ENCODE results near the gene NBEAL2. TPM values are rescaled to one million over a fixed set of nuclear protein-coding genes. Genes with fewer than 3 reads are reported as not detected.
A peak's percentile ranks its signal among the peaks of the same experiment; 100 is the strongest.

NBEAL2 gene
- total and polyA plus RNA-seq, 10 donors, result 44.0 to 271 (median 129) TPM

GRCh38 chr3:46972396-46972795 lies 7.1 kb upstream of the NBEAL2 start:
- intact Hi-C loops (cut with DNase I; ENCODE audit: low total_unique reads), result no loop called here
- Histone ChIP-seq H3K36me3 (peaks cover 0 to 34% (median 0%) of the 10 kb centered on the region in 6 donors), H3K27me3 (replicated peaks in 1 of 7) (no peaks in the 10 kb centered on the region), H3K27ac (peak overlapping the region in 6 of 8 donors; percentile 38 to 62 (median 47)), H3K4me3 (no peak overlapping the region), H3K9me3 (no peaks in the 10 kb centered on the region), H3K4me1 (peaks cover 52 to 95% (median 87%) of the 10 kb centered on the region in 6 donors)
- TF ChIP-seq POLR2AphosphoS5 (IDR thresholded peaks at IDR 0.05), result no peak
- TF ChIP-seq CTCF (IDR thresholded peaks at IDR 0.05 in 8 of 11, conservative IDR thresholded peaks at IDR 0.05 in 3 of 11), result no peak
- DNase-seq, result peak; percentile 14
- WGBS, 5 donors, result 52 to 69% (median 56%) methylated on average over 2 of the region's 2 CpGs

GRCh38 chr3:46974421-46975171 lies 4.9 kb upstream of the NBEAL2 start:
- peak; percentile 37 for DNase-seq
- intact Hi-C loops (cut with DNase I; ENCODE audit: low total_unique reads), result no loop called here
- WGBS, 5 donors, result 59 to 69% (median 60%) methylated on average over 9 of the region's 9 CpGs
- no peak for TF ChIP-seq POLR2AphosphoS5 (IDR thresholded peaks at IDR 0.05)
- TF ChIP-seq CTCF (IDR thresholded peaks at IDR 0.05 in 8 of 11, conservative IDR thresholded peaks at IDR 0.05 in 3 of 11), result no peak
- no peaks in the 10 kb centered on the region for H3K27me3 ChIP-seq (replicated peaks in 1 of 7)
- peak overlapping the region; percentile 7 to 96 (median 58) for H3K27ac ChIP-seq
- H3K36me3 ChIP-seq, result peaks cover 0 to 15% (median 0%) of the 10 kb centered on the region in 6 donors
- peak overlapping the region in 5 of 8 donors; percentile 86 to 96 (median 89) for H3K4me3 ChIP-seq
- H3K4me1 ChIP-seq, result peaks cover 45 to 94% (median 86%) of the 10 kb centered on the region in 6 donors
- no peaks in the 10 kb centered on the region for H3K9me3 ChIP-seq

- TF ChIP-seq POLR2AphosphoS5 (IDR thresholded peaks at IDR 0.05), result peak; percentile 94 to 98 (median 95)
- peak in 1 of 3 donors; percentile 47 for TF ChIP-seq POLR2A (IDR thresholded peaks at IDR 0.05)
- peak in 2 of 11 experiments; percentile 7 to 16 for TF ChIP-seq CTCF (IDR thresholded peaks at IDR 0.05 in 8 of 11, conservative IDR thresholded peaks at IDR 0.05 in 3 of 11)
- no peaks in the 10 kb centered on the region for H3K9me3 ChIP-seq
- intact Hi-C loops (cut with DNase I; ENCODE audit: low total_unique reads), result no loop called here
- H3K4me1 ChIP-seq, result peaks cover 38 to 91% (median 82%) of the 10 kb centered on the region in 6 donors
- no peaks in the 10 kb centered on the region for H3K27me3 ChIP-seq (replicated peaks in 1 of 7)
- peak within 1 kb of the TSS; percentile 69 to 96 (median 87) for H3K4me3 ChIP-seq
- peak within 1 kb of the TSS; percentile 81 to 96 (median 90) for H3K27ac ChIP-seq
- peak; percentile 97 for DNase-seq
- WGBS, 5 donors, result 1% methylated on average over 40 to 64 of the region's 64 CpGs
- peaks cover 0 to 1% (median 0%) of the 10 kb centered on the region in 6 donors for H3K36me3 ChIP-seq
Measured at GRCh38 chr3:46976326-46977190, 2.9 kb upstream of the NBEAL2 start, which contains the start of gene CCDC12. TSS of gene CCDC12 (minus strand) at chr3:46976745. CDS start at chr3:46976732, 13 bp downstream.

All from spleen (tissue), 11 donors.